GM21381 (cell line): Measurements from ENCODE around the gene ULK2.
"Not testable (repeated sequence)": the region's sequence is repeated elsewhere in the genome, so short reads cannot be mapped to it uniquely, and the experiment has no call there.

Experiments used
- ATAC-seq: cut with Tn5 transposase; IDR thresholded peaks from one replicate; pipeline ENCODE4 v1.9.1; 2021; ENCODE audit warnings: mild to moderate bottlenecking, moderate library complexity; ENCODE audit not compliant: unreplicated experiment

Gene ULK2

GRCh38 chr17:19768046-19768782 is 99.5 kb downstream of the ULK2 start:
- ATAC-seq, result no peak

GRCh38 chr17:19766421-19767270 is 101.1 kb downstream of the ULK2 start:
- ATAC-seq, result peak; percentile 74

GRCh38 chr17:19766016-19766415 is 101.7 kb downstream of the ULK2 start:
- no peak for ATAC-seq

DNA sequence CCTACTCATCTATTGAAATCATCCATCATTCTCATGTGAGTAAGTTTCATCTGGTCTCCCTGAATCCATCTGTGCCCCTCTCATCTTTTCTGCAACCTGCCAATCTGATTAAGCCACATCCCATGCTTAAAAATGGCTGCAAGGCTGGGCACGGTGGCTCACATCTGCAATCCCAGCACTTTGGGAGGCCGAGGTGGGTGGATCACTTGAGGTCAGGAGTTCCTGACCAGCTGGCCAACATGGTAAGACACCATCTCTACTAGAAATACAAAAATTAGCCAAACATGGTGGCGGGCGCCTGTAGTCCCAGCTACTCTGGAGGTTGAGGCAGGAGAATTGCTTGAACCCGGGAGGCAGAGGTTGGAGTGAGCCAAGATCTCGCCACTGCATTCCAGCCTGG is 103.7 kb downstream of the ULK2 start:
- not testable (repeated sequence) for ATAC-seq

GRCh38 chr17:19763416-19763815 is 104.3 kb downstream of the ULK2 start:
- no peak for ATAC-seq

GRCh38 chr17:19762515-19762961 is 105.2 kb downstream of the ULK2 start:
- ATAC-seq, result no peak

DNA sequence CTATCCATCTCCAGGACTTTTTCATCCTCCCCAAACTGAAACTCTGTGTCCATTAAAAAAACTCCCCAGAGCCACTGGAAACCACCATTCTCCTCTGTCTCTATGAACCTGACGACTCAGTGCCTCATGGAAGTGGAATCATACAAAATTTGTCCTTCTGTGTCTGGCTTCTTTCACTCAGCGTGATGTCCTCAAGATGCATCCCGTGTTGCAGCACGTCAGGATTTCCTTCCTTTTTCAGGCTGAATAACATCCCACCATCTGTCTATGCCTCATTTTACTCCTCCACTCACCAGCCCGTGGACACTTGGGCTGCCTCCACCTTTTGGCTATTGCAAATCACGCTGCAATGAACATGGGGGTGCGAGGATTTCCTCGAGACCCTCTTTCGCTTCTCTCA is 107.0 kb downstream of the ULK2 start:
- no peak for ATAC-seq

DNA sequence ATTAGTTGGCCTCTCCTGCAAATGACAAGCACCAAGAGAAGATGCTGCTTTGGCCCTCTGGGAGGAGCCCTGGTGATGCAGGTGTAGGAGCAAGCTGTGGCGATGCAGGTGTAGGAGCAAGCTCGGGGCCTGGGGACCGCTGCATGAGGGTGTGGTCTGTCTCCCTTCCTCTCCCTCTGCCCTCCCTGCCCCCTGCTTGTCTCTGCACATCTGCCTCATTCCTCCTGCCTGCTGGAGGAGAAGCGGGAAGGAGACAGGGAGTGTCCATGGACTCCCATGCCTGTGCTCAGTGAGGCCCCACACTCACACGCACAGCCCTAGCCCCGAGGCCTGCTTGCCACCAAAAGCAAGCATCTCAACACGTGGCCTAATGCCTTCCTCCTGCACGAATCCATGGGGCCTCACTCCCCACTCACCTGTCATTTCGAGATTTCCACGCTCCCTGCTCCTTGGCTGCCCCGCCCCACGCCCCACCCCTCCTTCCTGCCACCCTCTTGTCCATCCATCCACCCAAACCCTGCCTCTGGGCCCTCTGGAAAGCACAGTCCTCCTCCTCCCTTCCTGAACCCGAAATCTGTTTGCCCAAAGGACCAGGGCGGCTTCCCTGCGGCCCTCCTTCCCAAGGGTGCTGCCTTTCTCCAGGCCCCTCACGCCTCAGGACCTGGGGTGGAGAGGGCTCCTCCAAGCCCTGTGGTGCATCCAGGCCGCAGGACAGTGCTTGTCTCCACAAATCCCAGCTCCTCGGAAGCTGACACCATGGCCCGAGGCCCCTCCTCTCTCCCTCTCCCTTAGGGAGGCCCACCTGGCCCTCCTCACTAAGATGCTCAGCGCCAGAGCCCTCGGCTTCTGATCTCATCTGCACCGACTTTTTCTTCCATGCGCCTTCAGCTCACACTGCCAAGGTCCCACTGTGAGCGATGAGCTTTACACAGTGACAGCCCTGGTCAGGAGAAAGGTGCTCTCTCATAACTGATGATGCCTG is 107.9 kb downstream of the ULK2 start:
- ATAC-seq, result no peak

DNA sequence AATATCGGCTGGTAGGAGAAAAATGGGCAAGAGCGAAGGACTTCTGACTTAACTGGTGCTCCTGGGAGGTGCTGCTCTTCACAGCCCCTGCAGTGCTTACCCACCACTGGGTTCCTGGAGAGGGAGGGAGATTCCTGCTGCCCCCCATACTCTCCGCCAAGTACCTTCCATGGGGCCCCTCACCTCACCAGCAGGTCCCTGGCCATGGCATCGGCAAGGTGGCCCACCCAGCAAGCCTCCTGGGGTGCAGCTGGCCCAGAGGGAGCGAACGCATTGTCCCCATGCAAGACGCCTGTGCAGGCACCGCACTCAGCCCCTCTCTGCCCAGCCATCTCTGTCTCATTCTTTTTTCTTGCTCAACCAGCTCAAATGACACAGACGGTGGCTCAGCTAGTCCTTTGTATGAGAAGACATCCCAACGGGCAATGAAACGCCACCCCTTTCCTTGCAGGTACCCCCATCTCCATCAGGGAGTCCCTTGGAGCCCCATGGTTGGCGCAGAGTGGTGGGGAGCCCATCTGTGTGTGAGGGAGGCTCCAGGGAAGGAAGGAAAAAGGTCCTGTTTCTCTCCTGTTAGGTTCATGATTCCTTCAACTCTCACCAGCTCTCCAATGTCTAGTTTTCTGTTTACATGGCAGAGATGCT is 110.1 kb downstream of the ULK2 start:
- no peak for ATAC-seq

DNA sequence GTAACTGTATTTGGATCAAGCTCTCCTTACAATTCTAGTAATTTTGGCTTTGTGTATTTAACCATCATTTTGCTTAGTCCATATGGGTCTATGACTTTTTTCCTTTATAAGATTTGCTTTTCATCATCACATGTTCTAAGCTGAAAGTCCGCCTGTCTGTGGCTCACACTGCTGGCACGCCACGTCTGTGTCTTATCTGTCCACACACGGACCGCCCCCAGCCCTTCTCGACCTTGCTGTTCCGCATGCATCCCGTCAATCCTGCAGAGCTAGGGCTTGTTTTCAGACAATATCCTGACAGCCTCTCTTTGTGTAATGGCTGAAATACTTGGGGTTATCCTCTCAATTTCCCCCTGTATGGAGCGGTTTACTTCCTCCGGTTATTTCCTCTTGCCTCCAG is 111.2 kb downstream of the ULK2 start:
- ATAC-seq, result no peak

- no peak for ATAC-seq
Measured at GRCh38 chr17:19755821-19756510, 111.8 kb downstream of the ULK2 start.

DNA sequence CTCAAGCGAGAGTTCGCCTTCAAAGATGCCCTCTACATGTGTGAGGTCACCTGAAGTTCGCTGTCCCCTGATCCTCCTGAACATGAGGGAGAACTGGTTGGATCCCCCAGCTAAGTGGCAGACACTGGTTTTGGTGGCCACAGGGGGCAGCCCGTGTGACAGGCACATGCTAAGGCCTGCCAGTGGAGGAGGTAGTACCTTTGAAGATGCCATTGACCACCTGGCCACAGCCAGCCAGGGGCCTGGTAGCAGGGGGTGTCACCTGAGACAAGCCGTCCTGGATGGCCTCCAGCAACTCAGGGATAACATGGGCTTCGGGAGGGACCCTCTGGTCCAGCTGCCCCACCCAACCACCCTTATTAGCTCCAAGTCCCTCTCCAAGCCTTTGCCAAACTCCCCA is 112.3 kb downstream of the ULK2 start:
- ATAC-seq, result no peak

DNA sequence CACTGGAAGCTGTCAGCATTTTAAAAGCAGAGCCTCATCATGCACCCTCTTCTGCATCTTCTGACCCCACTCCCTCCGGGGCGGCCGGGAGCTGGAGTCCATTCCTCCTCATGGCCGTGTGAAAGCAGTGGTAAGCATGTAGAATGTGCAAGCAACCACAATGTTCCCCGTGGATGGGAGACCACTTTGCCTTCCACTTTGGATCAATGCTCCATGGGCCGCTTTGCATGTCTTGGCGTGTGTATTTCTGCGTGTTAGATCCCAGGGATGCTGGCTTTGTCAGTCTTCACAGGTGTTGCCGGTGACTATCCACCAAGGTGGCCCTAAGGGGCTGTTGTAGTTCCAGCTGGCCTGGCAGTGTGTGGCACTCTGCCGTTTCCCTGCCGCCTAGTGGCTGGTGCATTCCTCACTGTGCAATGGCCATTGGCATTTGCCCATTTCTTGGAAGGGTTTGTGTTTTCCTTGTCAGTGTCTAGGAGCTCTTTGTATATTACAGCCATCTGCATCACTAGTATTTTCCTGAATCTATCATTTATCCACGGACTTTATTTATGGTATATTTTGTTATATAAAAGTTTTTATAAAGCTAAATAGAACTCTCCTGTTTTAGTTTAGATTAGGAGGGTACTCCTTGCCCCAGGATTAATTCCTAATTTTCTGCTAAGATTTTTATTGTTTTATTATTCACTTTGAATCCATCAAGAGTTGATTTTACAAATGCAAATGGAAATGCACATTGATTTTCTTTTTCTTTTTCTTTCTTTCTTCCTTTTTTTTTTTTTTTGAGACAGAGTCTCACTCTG is 113.9 kb downstream of the ULK2 start:
- no peak for ATAC-seq

DNA sequence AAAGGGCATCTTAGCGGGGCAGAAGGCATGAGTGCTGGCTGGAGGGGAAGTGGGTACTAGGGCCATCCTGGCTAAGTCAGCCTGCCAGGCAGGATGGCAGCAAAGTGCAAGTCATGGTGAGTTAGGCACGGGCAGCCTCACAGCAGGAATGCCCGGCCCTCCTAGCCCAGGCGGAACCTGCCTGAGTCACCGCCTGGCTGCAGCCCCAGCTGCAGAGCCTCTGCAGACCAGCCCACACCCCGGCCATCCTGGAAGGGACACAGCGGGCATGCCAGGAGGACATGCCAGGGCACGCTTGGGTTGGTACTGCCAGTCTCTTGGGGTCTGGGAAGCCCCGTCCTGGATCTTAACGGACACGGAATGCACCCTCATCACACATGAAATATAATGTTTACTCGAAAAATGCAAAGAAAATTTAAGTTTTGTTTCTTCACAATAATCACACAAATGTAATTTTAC is 114.7 kb downstream of the ULK2 start:
- ATAC-seq, result no peak

DNA sequence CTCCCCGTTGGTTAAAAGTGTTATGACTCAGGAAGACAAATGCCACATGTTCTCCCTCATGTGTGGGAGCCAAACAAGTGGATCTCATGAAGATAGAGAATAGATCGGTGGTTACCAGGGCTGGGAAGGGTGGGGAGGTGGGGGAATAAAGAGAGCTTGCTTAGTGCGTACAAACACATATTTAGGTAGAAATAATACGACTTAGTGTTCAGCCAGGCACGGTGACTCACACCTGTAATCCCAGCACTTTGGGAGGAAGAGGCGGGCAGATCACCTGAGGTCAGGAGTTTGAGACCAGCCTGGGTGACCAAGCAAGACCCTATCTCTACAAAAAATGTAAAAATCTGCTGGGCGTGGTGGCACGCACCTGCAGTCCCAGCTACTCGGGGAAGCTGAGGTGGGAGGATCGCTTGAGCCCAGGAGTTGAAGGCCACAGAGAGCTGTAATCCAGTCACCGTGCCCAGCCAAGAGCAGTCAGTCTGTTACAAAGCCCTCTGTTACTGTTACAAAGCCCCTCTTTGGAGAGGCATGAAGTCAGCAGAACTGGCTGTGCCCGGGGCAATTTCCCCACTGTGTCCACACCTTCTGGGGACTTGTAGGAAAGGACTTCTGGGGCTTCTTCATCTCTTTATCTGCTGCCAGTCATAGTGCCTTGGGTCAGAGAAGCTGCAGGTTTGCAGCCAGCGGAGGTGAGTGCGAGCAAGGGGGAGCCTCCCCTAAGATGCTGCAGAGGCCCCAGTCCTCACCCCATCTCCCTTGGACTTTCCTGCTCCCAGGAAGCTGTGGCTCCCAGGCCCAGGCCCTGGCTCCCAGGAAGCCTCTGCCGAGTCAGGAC is 115.3 kb downstream of the ULK2 start:
- ATAC-seq, result no peak

DNA sequence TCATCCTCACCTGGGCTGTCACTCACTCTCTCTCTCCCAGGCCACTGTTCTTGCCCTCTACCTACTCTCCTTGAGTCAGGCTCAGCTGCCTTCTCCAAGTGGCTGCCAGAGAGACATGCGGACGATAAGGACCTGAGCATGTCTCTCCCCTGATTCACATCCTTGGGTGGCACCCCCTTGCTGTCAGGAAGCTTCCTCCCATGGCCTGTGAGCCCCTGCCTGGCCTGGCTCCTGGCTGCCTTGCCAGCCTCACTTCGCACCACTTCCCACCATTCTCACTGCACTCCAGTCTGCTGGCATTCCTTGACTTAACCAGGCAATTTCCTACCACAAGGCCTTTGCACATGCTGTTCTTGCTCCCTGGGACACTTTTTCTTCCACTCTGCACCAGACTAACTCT is 116.9 kb downstream of the ULK2 start:
- ATAC-seq, result no peak

DNA sequence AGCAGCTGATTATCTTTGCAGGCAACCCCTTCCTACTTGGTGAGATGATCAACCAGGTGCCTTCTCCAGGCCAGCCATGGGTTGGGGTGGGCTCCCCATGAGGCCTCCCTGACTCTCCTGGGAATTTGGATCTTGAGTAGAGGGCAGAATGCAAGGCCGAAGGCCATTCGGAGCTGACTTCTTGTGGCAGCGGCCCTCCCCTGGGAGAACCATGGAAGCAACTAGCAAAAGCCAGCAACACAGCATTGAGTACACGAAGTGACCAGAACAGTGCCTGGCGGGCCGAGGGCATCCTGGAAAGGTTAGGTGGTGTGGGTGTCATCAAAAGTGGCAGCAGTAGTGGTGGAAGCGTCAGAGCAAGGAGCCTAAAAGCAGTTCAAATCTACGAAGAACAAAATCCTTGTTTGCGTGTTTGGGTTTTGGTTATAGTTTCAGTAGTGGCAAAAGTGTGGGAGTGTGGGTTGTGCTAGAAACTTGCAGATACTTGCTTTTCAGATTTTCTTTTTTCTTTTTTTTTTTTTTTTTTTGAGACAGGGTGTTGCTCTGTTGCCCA is 117.6 kb downstream of the ULK2 start:
- ATAC-seq, result no peak

- ATAC-seq, result no peak
Measured at GRCh38 chr17:19748807-19749193, 118.9 kb downstream of the ULK2 start.
